Activated CD8-positive, alpha-beta memory T cell treated with anti-CD3 and anti-CD28 coated beads for 1 hour (primary cell): ENCODE results near the gene DFFB.
A peak's percentile ranks its signal among the peaks of the same experiment; 100 is the strongest.
"Not testable (repeated sequence)": the region's sequence is repeated elsewhere in the genome, so short reads cannot be mapped to it uniquely, and the experiment has no call there.

Source experiments
- DNase-seq, 2 donors: peaks; one replicate each; pipeline ENCODE4 v3.0.0-alpha.2; 2020; ENCODE audit warnings: low read depth in 1 of 2; ENCODE audit errors: extremely low read depth in 1 of 2

Gene DFFB

GRCh38 chr1:3856923-3857790 lies at the start of gene DFFB, which contains the start of gene CEP104:
TSS of gene DFFB (plus strand) at chr1:3857476. CDS start at chr1:3857604, 128 bp downstream.
TSS of gene CEP104 (minus strand) at chr1:3857211. CDS start at chr1:3852407, 4,804 bp downstream.
- DNase-seq, result peak; percentile 89 to 93

- no peak for DNase-seq
These were observed 49.5 kb upstream of the DFFB start for GRCh38 chr1:3807769-3808168.

DNA sequence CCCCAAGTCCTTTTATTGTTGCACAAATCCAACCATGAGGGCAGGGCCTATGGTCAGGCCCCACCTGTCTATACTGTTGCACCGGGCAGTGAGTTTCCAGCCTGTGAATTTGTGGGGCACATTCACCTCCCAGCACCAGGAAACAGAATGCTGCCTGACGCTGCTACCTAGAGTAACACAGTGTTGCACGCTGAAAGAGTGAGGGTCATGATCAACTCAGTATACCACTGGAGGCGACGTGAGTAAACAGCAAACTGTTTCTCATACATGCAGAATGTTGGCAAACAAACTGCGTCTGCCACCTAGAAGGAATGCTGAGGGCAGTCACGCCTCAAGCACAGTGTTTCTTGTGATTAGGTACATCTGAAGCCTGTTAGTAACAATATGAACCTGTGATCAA lies 47.6 kb upstream of the DFFB start:
- no peak for DNase-seq

DNA sequence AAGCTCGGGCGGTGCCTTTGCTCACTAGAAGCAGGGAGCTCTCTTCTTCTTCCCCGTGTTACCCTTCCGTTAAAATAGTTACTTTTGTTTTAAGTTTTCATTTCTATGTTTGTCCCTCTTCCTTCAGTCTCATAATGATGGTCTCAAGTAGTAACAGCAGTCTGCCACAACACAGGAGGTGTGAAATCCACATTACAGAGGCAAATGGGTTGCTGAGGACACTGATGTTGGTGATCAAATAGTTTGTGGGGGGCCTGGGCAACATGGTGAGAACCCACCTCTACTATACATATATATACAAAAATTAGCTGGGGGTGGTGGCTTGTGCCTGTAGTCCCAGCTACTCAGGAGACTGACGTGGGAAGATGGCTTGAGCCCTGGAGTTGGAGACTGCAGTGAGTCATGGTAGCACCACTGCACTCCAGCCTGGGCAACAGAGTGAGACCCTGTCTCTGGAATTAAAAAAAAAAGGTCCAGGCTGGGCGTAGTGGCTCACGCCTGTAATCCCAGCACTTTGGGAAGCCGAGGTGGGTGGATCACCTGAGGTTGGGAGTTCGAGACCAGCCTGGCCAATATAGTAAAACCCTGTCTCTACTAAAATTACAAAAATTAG lies 47.0 kb upstream of the DFFB start:
- not testable (repeated sequence) for DNase-seq

GRCh38 chr1:3811595-3811911 lies 45.7 kb upstream of the DFFB start:
- no peak for DNase-seq

DNA sequence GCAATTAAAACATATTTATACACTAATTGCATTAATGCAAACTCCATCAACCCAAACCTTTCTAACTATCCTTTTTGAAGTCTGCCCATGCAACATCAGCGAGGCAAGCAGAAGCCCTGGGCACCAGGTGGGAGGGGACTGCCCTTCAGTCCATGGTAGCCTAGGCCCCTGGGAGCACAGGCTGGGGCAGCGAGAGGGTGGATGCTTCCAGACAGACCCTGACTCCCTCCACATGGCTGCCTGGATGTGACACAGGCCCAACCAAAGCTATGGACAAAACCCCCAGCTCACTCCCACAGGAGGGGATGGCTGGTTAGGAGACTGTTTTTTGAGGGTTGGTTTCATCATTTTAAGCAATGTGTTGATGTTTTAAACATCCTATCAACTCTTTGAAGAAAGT lies 43.2 kb upstream of the DFFB start:
- DNase-seq, result no peak

DNA sequence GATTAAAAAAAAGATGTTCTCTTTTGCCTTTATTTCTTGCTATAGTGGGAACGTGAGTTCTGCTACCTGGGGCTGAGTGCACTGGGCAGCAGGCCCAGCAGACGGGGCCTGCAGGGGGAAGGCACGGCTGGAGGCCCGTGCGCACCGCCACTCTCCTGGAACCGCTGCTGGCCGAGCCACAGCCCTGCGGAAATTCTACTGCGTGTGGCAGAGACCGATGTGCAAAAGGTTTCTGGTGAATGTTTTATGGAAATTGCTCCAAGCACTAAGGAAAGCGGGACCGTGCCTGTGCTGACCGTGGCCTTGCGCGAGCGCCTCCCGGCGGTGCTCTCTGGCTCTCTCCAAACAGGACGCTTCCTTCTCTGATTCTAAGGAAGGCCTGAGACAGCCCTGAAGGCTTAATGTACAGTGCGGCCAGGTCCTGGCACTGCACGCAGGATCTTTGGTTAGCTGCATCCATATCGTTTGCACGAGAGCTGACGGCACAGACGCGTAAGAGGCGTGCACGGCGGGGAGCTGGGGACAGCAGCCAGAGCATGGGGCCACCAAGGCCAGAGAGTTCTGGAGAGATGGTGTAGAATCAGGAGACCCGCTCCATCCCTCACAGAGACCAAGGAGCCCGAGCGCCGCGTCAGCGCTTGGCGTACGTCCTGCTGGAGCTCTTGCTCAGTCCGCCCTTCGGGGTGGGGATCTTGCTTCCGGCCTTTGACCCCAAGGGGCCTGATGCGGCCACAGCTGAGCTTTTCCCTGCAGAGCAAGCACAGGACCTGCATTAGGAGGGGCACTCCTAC lies 42.3 kb upstream of the DFFB start:
- DNase-seq, result no peak

GRCh38 chr1:3816331-3817137 lies 40.7 kb upstream of the DFFB start:
- no peak for DNase-seq

DNA sequence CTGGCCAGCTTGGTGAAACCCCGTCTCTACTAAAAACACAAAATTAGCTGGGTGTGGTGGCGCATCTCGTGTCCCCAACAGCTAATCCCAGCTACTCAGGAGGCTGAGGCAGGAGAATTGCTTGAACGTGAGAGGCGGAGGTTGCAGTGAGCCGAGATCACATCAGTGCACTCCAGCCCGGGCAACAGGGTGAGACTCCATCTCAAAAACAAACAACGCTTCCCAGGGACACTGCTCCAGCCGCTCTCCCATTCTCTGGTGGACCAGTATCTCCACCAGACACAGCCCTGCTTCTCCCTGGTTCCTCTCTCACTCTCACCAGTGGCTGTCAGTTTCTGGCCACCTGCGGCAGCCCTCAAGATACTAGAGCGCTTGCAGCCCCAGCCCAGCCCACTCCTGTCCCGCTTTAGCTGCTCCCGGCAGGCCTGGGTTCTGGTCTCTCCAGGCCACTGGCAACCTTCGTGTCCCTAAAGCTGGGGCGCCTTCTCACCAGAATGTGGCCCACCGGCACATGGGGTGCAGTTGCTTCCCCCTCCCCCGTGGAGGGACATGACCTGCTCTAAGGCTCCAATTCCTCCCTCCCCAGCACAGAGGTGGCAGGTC lies 40.0 kb upstream of the DFFB start:
- no peak for DNase-seq

GRCh38 chr1:3817821-3818597 lies 39.3 kb upstream of the DFFB start:
- no peak for DNase-seq

DNA sequence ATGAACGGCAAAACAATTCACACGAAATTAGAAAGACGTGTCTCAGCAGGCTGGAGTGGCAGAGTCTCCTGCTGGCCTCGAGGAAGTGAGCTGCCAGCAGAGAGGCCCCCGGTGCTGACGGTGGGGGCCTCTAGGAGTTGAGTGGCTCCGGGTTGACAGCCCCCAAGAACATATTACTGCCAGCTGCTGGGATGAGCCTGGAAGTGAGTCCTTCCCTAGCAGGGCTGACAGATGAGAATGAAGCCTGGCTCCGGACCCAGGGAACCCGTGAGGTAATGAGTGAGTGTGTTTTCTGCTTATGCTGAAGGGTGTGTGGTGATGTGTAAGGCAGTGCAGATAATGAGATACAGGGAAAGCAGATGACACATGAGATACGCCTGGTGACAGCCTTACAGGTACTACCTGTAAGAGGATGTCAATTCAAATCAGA lies 37.5 kb upstream of the DFFB start:
- no peak for DNase-seq

DNA sequence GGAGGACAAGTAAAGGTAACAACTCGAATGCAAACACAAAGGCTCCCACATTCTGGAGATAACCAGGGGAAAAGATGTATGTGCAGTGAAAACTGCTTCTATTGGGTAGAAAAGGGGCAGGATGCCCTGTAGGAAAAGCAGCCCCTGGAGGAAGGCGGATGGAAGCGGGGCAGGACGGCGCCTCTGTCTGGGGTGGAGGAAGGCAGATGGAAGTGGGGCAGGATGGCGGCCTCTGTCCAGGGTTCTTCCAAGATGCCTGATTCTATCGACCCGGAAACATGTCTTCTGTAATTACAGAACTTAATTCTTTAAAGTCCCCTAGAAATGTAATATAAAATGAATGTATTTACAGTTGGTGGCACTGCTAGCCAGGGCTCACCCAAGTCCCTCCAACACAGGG lies 37.0 kb upstream of the DFFB start:
- DNase-seq, result no peak

DNA sequence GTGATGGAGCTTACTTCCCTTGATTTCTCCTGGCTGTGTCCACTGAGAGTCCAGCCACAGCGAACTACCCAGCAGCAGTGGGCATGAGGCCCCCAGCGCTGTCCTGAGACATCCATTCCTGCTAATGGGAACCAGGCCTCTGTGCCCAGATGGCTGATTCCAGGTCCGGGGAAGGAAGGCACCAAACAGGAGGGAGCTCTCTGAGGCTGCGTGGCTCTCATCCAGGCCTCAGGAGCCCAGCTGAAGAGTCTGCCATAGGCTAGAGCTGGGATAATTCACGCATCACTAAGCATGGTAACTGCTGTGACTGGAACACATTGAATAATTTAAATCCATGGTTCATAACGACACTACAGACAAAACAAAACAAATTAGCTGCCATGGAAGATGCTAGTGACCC lies 36.3 kb upstream of the DFFB start:
- DNase-seq, result no peak

DNA sequence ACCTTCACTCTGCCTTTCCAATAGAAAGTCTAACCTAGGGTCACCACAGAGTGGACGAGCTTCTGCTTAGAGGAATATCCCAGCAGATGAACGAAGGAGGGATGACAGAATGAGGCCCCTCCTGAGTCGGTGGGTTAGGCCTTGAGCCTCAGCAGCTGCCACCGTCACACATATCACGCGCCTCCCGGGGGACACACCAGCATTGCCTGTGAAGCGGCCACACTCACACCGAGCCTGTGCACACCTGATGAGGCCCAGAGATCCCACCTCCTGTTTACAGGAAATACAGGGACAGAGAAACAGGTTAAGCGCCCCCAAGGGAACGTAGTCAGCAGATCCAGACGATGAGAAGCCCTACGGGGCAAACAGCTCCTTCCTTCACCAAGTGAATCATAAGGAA lies 35.8 kb upstream of the DFFB start:
- DNase-seq, result no peak

DNA sequence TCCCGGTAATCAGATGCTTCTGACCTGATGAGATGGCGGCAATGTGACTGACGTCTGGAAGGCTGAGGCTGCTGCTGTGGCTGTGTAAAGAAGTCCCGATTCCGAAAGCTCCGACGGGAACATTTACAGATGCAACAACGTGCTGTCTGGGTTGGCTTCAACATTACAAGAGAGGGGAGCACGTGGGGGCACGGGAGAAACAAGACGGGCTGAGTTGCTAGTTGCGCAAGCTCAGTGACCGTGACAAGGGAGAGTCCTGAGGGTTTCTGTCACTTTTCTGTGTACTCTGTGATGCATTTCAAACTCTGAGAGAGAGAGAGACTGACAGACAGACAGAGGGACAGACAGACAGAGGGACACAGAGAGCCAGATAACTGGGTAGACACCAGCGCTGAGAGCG lies 35.4 kb upstream of the DFFB start:
- no peak for DNase-seq

DNA sequence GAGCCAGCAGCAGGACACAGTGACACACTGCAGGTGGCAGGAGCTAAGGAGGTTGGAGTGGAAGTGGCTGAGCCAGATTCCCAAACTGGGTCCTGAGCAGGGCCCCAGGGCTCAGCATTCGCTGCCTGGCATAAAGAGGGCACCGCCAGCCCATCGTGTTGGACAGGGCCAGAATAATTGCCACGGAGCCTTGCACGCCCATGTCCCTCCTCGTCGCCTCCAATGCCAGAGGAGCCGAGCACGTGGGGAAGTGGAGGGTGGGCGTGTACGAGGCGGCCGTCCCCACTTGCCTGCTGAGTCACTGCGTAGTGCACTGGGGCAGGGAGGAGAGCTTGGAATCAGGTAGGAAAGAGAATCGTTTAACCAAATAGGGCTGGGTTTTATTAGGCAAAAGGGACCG lies 34.9 kb upstream of the DFFB start:
- DNase-seq, result no peak

DNA sequence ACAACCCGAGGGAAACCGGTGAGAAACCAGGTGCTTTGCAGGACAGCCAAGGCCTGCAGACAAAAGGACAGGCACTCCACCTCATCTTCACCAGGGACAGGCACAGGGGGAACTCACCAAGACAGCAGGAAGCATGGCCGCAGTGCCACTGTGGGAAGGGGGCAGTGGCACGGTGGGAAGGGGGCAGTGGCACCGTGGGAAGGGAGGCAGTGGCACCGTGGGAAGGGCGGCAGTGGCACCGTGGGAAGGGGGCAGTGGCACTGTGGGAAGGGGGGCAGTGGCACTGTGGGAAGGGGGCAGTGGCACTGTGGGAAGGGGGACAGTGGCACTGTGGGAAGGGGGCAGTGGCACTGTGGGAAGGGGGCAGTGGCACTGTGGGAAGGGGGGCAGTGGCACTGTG lies 32.6 kb upstream of the DFFB start:
- no peak for DNase-seq

- DNase-seq, result no peak
These were observed 31.9 kb upstream of the DFFB start for GRCh38 chr1:3825356-3825755.

DNA sequence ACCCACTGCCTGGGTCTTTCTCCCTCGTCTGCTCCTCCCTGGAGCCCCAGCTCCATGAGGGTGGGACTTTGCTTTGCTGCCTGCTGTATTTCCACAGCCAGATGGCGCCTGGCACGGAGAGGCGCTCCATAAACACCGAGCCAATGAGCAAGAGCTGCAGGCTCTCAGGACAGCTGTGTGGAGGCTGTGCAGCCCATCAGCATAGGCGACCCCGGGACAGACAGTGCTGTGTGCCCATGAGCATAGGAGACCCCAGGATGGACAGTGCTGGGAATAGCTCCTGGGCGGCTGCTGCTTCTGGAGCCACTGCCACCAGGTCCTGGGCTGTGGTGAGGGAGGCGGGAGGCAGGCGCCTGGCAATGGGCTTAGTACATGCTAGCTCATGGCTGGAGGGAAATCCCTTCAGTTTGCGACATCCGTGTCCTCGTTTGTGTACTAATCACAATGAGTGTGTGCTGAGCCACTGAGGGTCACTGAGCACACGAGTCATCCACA lies 29.4 kb upstream of the DFFB start:
- DNase-seq, result no peak

DNA sequence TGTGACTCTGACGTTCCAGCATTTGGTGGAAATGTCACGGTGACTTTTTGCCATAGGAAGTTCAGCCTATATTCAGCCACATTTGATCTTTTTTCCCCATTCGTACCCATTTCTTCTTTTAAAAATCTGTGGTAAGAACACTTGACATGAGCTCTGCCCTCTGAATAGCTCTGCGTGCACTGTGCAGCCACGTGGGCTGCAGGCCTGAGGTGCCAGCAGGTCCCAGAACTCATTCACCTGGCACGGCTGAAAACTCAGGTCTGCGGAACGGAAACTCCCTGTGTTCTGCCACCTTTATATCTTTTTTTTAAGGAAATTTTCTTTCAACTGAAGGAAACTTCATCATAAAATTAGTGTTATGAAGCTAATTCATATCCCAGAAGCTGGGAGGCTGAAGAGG lies 28.9 kb upstream of the DFFB start:
- DNase-seq, result no peak
